Endothelial cell of umbilical vein (primary cell): ENCODE results near the gene GSK3A. TPM values are rescaled to one million over a fixed set of nuclear protein-coding genes. Genes with fewer than 3 reads are reported as not detected.

Experiments used
- BruUV-seq: library from RNA; stranded (reverse); fragments of 400-500 nt; replicated peaks from 2 replicates; lab custom pipeline; 2021; lab: Mats Ljungman, UMichigan
- CTCF ChIA-PET: fragments of 300-600, 350-600 bp; sonication (Branson Sonifier 250); formaldehyde crosslinking; loops from one replicate; lab custom pipeline; 2021; ENCODE audit warnings: antibody characterized with exemption, inconsistent platforms; lab: Charles Lee
- POLR2A ChIA-PET: fragments of 300-600, 350-600 bp; sonication (Branson Sonifier 250); formaldehyde crosslinking; loops from one replicate; lab custom pipeline; 2021; ENCODE audit warnings: antibody characterized with exemption, inconsistent platforms; lab: Charles Lee
- DNase-seq: peaks from one replicate; pipeline ENCODE4 v3.0.0-alpha.2; 2011; ENCODE audit warnings: low read depth, low spot score
- FAIRE-seq: peaks from 2 replicates; lab custom pipeline; 2011; peaks lifted over from hg19 to GRCh38; lab: Jason Lieb, UNC
- H2AFZ ChIP-seq: 2 replicates; pipeline ENCODE4 v1.6.0; 2012; ENCODE audit warnings: low read depth, low read length, control low read depth, inconsistent platforms
- H3K27ac ChIP-seq: 2 replicates; pipeline ENCODE4 v1.5.1; 2011; ENCODE audit warnings: low read depth, mild to moderate bottlenecking, control low read depth, low read length, moderate library complexity; ENCODE audit not compliant: insufficient read depth
- H3K27me3 ChIP-seq, 2 experiments: 2 replicates each; pipeline versions ENCODE4 v1.6.0 to v1.6.1; 2011; ENCODE audit warnings: low read length in 2 of 2, mixed read lengths in 1 of 2; ENCODE audit not compliant: control insufficient read depth in 2 of 2, insufficient read depth in 2 of 2
- H3K36me3 ChIP-seq, 2 experiments: 2 replicates in 1 of 2; 3 replicates in 1 of 2; pipeline ENCODE4 v1.5.1; 2011; ENCODE audit warnings: low read length in 2 of 2, mild to moderate bottlenecking in 1 of 2, moderate library complexity in 1 of 2; ENCODE audit not compliant: control insufficient read depth in 2 of 2, insufficient read depth in 2 of 2; ENCODE audit errors: extremely low read depth in 1 of 2
- H3K4me1 ChIP-seq: 3 replicates; pipeline ENCODE4 v1.5.1; 2011; ENCODE audit warnings: mild to moderate bottlenecking, low read length; ENCODE audit not compliant: control insufficient read depth, insufficient read depth; ENCODE audit errors: extremely low read depth
- H3K4me2 ChIP-seq: 2 replicates; pipeline ENCODE4 v1.6.1; 2011; ENCODE audit warnings: low read length, control low read depth, mixed read lengths; ENCODE audit not compliant: insufficient read depth
- H3K4me3 ChIP-seq, 3 experiments: fragments of 200-600 bp in 1 of 3; sonication (generic), shearing (Covaris generic) in 1 of 3; replicated peaks in 1 of 3; 2 replicates each; pipeline ENCODE4 v1.5.1; 2011 to 2016; ENCODE audit warnings: control low read depth in 3 of 3, low read length in 3 of 3, mild to moderate bottlenecking in 2 of 3, inconsistent platforms in 1 of 3, low read depth in 1 of 3, moderate library complexity in 1 of 3; ENCODE audit not compliant: insufficient read depth in 1 of 3
- H3K79me2 ChIP-seq: 2 replicates; pipeline ENCODE4 v1.6.0; 2012; ENCODE audit warnings: low read length, inconsistent platforms; ENCODE audit not compliant: control insufficient read depth, insufficient read depth
- H3K9ac ChIP-seq: replicated peaks from 2 replicates; pipeline ENCODE3; 2011; ENCODE audit warnings: low read length, control low read depth; ENCODE audit not compliant: insufficient read depth; ENCODE audit errors: extremely low read depth
- H3K9me1 ChIP-seq: replicated peaks from 3 replicates; pipeline ENCODE4 v1.6.0; 2011; ENCODE audit warnings: mild to moderate bottlenecking, low read length; ENCODE audit not compliant: control insufficient read depth, insufficient read depth; ENCODE audit errors: extremely low read depth
- H3K9me3 ChIP-seq: replicated peaks from 2 replicates; pipeline ENCODE4 v1.5.1; 2012; ENCODE audit warnings: low read length, inconsistent platforms; ENCODE audit not compliant: control insufficient read depth, insufficient read depth
- H4K20me1 ChIP-seq: replicated peaks from 2 replicates; pipeline ENCODE3; 2011; ENCODE audit warnings: mild to moderate bottlenecking, low read length; ENCODE audit not compliant: control insufficient read depth, insufficient read depth; ENCODE audit errors: extremely low read depth
- FOS ChIP-seq: IDR thresholded peaks from 2 replicates; pipeline ENCODE4 v1.6.1; 2011; ENCODE audit warnings: mild to moderate bottlenecking, low read length, moderate library complexity, borderline replicate concordance; ENCODE audit not compliant: insufficient read depth
- GATA2 ChIP-seq: IDR thresholded peaks from 2 replicates; pipeline ENCODE4 v1.7.0; 2011; ENCODE audit warnings: low read depth, mild to moderate bottlenecking, moderate library complexity, mixed read lengths, low read length; ENCODE audit not compliant: insufficient read length, insufficient read depth
- POLR2A ChIP-seq: IDR thresholded peaks from 2 replicates; pipeline ENCODE4 v1.6.1; 2012; ENCODE audit warnings: low read depth, mild to moderate bottlenecking, control low read depth, low read length
- POLR2AphosphoS5 ChIP-seq: IDR thresholded peaks from 2 replicates; pipeline ENCODE4 v1.6.1; 2012; ENCODE audit warnings: low read depth, mild to moderate bottlenecking, control low read depth, low read length, moderate library complexity; ENCODE audit not compliant: insufficient read depth
- dilution Hi-C: fragments of 300-500 bp; cut with MboI; formaldehyde crosslinking; loops from one replicate; pipeline ENCODE4 v1.15.0; 2019; ENCODE audit warnings: low sequenced_read_pairs; ENCODE audit not compliant: extremely low pct_ligation_motif_present
- intact Hi-C: fragments of 100-400 bp; cut with micrococcal nuclease; formaldehyde crosslinking; loops from one replicate; pipeline ENCODE4 v1.10.0; 2022
- polyA plus RNA-seq, 4 experiments: library from polyadenylated mRNA; depleted of rRNA in 3 of 4; stranded (reverse) in 3 of 4; unstranded in 1 of 4; fragments of >200 nt; gene quantifications; 2 replicates each; pipeline versions ENCODE4 v1.2.1 to v1.2.3, GENCODE V29; 2011 to 2012; ENCODE audit warnings: missing spikeins in 1 of 4
- total RNA-seq: library from RNA; stranded (reverse); gene quantifications from 2 replicates; pipeline ENCODE4 v1.2.3, GENCODE V29; 2021

The GSK3A gene
- total and polyA plus RNA-seq, 2 donors (not counting 3 experiments of a cell fraction or from before 2014, with no cell fraction given): 49.5 to 73.7 TPM

DNA sequence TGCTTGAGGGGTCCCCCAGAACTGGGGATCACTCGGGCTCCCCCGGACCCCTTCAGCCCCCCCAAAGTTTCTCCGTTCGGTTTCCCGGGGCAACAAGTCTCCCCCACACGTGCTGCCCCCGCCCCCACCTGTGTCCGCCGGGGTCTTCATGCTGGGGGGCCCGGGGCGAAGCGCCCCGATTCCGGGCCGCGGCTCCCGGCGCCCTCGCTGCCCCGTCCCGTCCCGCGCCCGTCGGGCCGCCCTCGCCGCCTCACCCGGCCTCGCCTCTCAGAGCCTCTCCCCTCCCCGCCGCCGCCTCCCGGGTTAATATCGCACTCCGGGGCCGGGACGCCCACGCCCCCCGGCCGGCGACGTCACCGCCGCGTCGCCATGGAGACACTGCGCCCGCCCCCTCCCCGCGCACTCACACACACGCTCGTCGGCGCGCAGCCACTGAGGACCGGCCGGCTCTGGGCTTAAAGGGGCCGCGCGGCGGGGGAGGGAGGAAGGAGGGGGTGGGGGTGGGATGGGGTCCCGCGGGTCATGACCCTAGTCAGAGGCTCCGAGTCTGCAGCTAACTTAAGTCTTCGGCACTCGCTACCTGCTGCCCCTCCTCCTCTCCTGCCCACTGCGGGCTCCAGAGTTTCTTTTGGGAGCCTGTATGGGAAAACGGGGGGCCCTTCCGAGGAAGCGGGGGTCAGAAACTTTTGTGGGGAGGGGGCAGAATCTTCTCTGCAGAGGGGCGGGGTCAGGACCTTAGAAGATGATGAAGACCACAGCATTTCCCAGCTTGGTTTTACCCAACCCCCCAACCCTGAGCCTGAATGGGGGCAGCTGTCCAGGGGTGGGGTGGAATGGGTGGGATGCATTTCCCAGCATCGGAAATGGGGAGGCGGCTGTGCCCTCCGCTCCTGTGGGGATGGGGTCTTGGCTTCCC lies 12.7 kb upstream of the GSK3A start, which contains the start of gene ERF:
Gene ERF, minus strand, starts transcription at position 279 of the 916 bp plus-strand sequence. Its CDS starts 129 bp downstream, at position 150.
- intact Hi-C loops: loop anchor here (1.0 kb wide), 2 partner anchors 13 to 25 kb away; no protein-coding TSS in a partner anchor
- Histone ChIP-seq H3K9me1 (no peaks in the 10 kb centered on the region), H3K79me2 (peaks cover 44% of the 10 kb centered on the region), H3K9ac (peak within 1 kb of the TSS; percentile 89), H2AFZ (peak within 1 kb of the TSS; percentile 59), H3K4me1 (peaks cover 31% of the 10 kb centered on the region), H4K20me1 (no peaks in the 10 kb centered on the region), H3K4me2 (peak within 1 kb of the TSS; percentile 66), H3K4me3 (peak within 1 kb of the TSS; percentile 83 to 98 (median 94)), H3K36me3 (peaks cover 0 to 4% of the 10 kb centered on the region in 2 experiments), H3K27ac (peak within 1 kb of the TSS; percentile 79), H3K9me3 (no peaks in the 10 kb centered on the region), H3K27me3 (no peaks in the 10 kb centered on the region)
- BruUV-seq: no TSS peak
- peak; percentile 93 for DNase-seq
- ChIA-PET POLR2A (interaction anchor here (0.9 to 1.4 kb wide), 2 partner anchors 24 to 47 kb away, joined by 4 to 6 read pairs; partner anchors contain the start of gene PRR19), CTCF (interaction anchor here (1.2 to 2.2 kb wide), 6 partner anchors 9 to 36 kb away, joined by 3 to 22 read pairs (median 6); partner anchors contain the start of gene GSK3A)
- FAIRE-seq: peak; percentile 95
- no peak for TF ChIP-seq GATA2
- peak; percentile 88 for TF ChIP-seq POLR2AphosphoS5
- peak; percentile 86 for TF ChIP-seq POLR2A
- dilution Hi-C loops: no loop called here

DNA sequence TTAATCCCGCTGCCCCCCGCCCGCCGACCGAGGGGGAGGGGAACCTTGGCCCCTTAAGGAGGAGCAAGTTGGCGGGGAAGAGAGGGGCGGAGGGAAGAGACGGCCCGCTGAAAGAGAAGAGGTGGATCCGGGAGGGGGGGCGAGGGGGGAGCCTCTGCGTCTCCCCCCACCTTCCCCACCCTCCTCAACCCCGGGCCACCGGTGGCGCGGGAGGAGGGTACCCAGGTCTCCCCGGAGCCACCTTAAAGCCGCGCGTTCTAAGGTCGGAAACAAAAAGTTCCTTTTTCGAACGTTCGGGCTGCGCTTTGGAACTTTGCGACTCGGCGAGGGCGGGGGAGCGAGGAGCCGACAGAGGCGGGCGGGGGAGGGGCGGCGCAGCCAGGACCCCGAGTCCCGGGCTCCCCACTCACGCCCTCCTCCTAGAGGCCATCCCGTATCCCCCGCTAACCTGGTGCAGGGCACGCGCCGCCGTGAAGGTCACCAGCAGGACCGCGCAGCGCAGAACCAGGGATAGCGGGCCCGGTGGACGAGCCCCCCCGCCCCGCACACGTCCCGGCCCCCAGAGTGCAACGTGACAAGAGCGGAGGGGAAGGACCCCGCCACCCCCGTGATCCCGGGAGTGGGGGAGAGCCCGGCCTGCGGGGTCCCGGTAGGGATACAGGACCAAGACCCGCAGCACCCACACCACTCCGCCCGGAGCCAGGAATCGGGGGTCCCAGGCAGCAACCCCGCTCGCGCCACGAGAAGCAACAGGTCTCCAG lies 11.9 kb upstream of the GSK3A start:
- FAIRE-seq (peak; percentile 80), DNase-seq (peak; percentile 76)
- no peaks in the 10 kb centered on the region for H3K27me3 ChIP-seq

More for the DNA sequence above, 11.9 kb upstream of the GSK3A start:
- intact Hi-C loops: no loop called here
- H2AFZ ChIP-seq: no peak overlapping the region
- CTCF ChIA-PET: no interaction called here
- dilution Hi-C loops: no loop called here
- peaks cover 34% of the 10 kb centered on the region for H3K4me1 ChIP-seq
- H3K9me3 ChIP-seq: no peaks in the 10 kb centered on the region
- H3K9ac ChIP-seq: peak overlapping the region; percentile 89
- TF ChIP-seq FOS (no peak), POLR2A (peak; percentile 41), POLR2AphosphoS5 (peak; percentile 43)
- POLR2A ChIA-PET: no interaction called here
- no peaks in the 10 kb centered on the region for H3K9me1 ChIP-seq
- H3K4me2 ChIP-seq: peak overlapping the region; percentile 34
- peak overlapping the region; percentile 70 for H3K27ac ChIP-seq
- no peaks in the 10 kb centered on the region for H4K20me1 ChIP-seq
- peak overlapping the region; percentile 83 to 98 (median 94) for H3K4me3 ChIP-seq
- H3K36me3 ChIP-seq: peaks cover 4 to 11% of the 10 kb centered on the region in 2 experiments
- peaks cover 52% of the 10 kb centered on the region for H3K79me2 ChIP-seq
- BruUV-seq: TSS peak; percentile 7
